Mesenchymal stem cell (in vitro differentiated cells and primary cell): ENCODE measurements around the gene KCNIP4.

Experiments
- DNase-seq: peaks from one replicate; pipeline ENCODE4 v3.0.0-alpha.2; 2013
- H2AFZ ChIP-seq: one replicate; pipeline ENCODE4 v1.6.1; 2013; ENCODE audit warnings: low read depth, mild to moderate bottlenecking, control low read depth, inconsistent platforms, low read length, moderate library complexity
- H2AK5ac ChIP-seq: 2 replicates; pipeline ENCODE4 v1.6.1; 2013; ENCODE audit warnings: low read length, moderate library complexity, mild to moderate bottlenecking, inconsistent platforms; ENCODE audit not compliant: severe bottlenecking
- H2BK120ac ChIP-seq: one replicate; pipeline ENCODE4 v1.6.1; 2013; ENCODE audit warnings: low read depth, mild to moderate bottlenecking, inconsistent platforms, low read length, moderate library complexity
- H2BK12ac ChIP-seq, 2 experiments: one replicate each; pipeline ENCODE4 v1.6.1; 2013; ENCODE audit warnings: inconsistent platforms in 2 of 2, low read length in 2 of 2, mild to moderate bottlenecking in 2 of 2, moderate library complexity in 2 of 2, control low read depth in 1 of 2
- H2BK15ac ChIP-seq: one replicate; pipeline ENCODE4 v1.6.1; 2013; ENCODE audit warnings: mild to moderate bottlenecking, low read depth, inconsistent platforms; ENCODE audit not compliant: poor library complexity, severe bottlenecking
- H2BK5ac ChIP-seq: 2 replicates; pipeline ENCODE4 v1.6.1; 2013; ENCODE audit warnings: low read depth, mild to moderate bottlenecking, low read length, control low read depth, inconsistent platforms; ENCODE audit not compliant: poor library complexity, severe bottlenecking
- H3K14ac ChIP-seq, 2 experiments: one replicate each; pipeline ENCODE4 v1.6.1; 2013; ENCODE audit warnings: inconsistent platforms in 2 of 2, low read length in 2 of 2, control low read depth in 1 of 2, mild to moderate bottlenecking in 1 of 2, moderate library complexity in 1 of 2
- H3K18ac ChIP-seq, 2 experiments: one replicate each; pipeline ENCODE4 v1.6.1; 2013; ENCODE audit warnings: inconsistent platforms in 2 of 2, low read length in 2 of 2, control low read depth in 1 of 2, low read depth in 1 of 2, mild to moderate bottlenecking in 1 of 2
- H3K23ac ChIP-seq, 2 experiments: one replicate each; pipeline ENCODE4 v1.6.1; 2013; ENCODE audit warnings: inconsistent platforms in 2 of 2, low read length in 2 of 2, mild to moderate bottlenecking in 2 of 2, moderate library complexity in 2 of 2, control low read depth in 1 of 2
- H3K27ac ChIP-seq: 2 replicates; pipeline ENCODE4 v1.5.1; 2013; ENCODE audit warnings: mild to moderate bottlenecking, moderate library complexity, low read length, control low read depth, inconsistent platforms; ENCODE audit not compliant: poor library complexity, severe bottlenecking
- H3K27me3 ChIP-seq, 2 experiments: 2 replicates each; pipeline versions ENCODE4 v1.6.1 to v1.7.0; 2013; ENCODE audit warnings: low read length in 2 of 2, mild to moderate bottlenecking in 2 of 2, moderate library complexity in 2 of 2, control low read depth in 1 of 2, inconsistent platforms in 1 of 2; ENCODE audit not compliant: control insufficient read depth in 1 of 2, insufficient read depth in 1 of 2
- H3K36me3 ChIP-seq, 2 experiments: 2 replicates each; pipeline versions ENCODE4 v1.6.1 to v1.7.0; 2013; ENCODE audit warnings: low read length in 2 of 2, control low read depth in 1 of 2, inconsistent platforms in 1 of 2, low read depth in 1 of 2, mild to moderate bottlenecking in 1 of 2; ENCODE audit not compliant: insufficient read depth in 2 of 2, control insufficient read depth in 1 of 2
- H3K4ac ChIP-seq, 2 experiments: one replicate each; pipeline ENCODE4 v1.6.1; 2013; ENCODE audit warnings: inconsistent platforms in 2 of 2, low read length in 2 of 2, mild to moderate bottlenecking in 2 of 2, moderate library complexity in 2 of 2, control low read depth in 1 of 2, low read depth in 1 of 2
- H3K4me1 ChIP-seq: 2 replicates; pipeline ENCODE4 v1.6.1; 2013; ENCODE audit warnings: low read depth, low read length, control low read depth; ENCODE audit not compliant: control insufficient read depth, insufficient read depth
- H3K4me2 ChIP-seq: 2 replicates; pipeline ENCODE4 v1.6.1; 2013; ENCODE audit warnings: low read length, mild to moderate bottlenecking, inconsistent platforms; ENCODE audit not compliant: poor library complexity, severe bottlenecking
- H3K4me3 ChIP-seq, 2 experiments: 2 replicates each; pipeline versions ENCODE4 v1.5.1 to v1.7.0; 2013; ENCODE audit warnings: low read length in 2 of 2, mild to moderate bottlenecking in 2 of 2, control low read depth in 1 of 2, low read depth in 1 of 2; ENCODE audit not compliant: insufficient read depth in 1 of 2
- H3K79me1 ChIP-seq: replicated peaks from 2 replicates; pipeline ENCODE4 v1.6.1; 2013; ENCODE audit warnings: mild to moderate bottlenecking, control low read depth, low read length, inconsistent platforms; ENCODE audit not compliant: poor library complexity, severe bottlenecking
- H3K9ac ChIP-seq: 2 replicates; pipeline ENCODE4 v1.7.0; 2013; ENCODE audit warnings: mild to moderate bottlenecking, low read length, moderate library complexity
- H3K9me3 ChIP-seq: 2 replicates; pipeline ENCODE4 v1.7.0; 2013; ENCODE audit warnings: mild to moderate bottlenecking, low read length; ENCODE audit not compliant: control insufficient read depth
- H4K8ac ChIP-seq: one replicate; pipeline ENCODE4 v1.6.1; 2013; ENCODE audit warnings: inconsistent platforms, mild to moderate bottlenecking, low read length, moderate library complexity
- H4K91ac ChIP-seq: one replicate; pipeline ENCODE4 v1.6.1; 2013; ENCODE audit warnings: mild to moderate bottlenecking, low read length, inconsistent platforms
- WGBS: methylation state at CpG from one replicate; pipeline ENCODE4 v1.1.7; 2013; ENCODE audit warnings: mixed read lengths; 5-methylcytosine and 5-hydroxymethylcytosine counted together

The KCNIP4 gene

GRCh38 chr4:21034728-21035127, 913.8 kb downstream of the KCNIP4 start:
- no peak overlapping the region for H2AFZ ChIP-seq
- H3K9ac ChIP-seq = no peak overlapping the region
- H2AK5ac ChIP-seq = no peak overlapping the region
- H3K4ac ChIP-seq = no peak overlapping the region
- H3K14ac ChIP-seq = no peak overlapping the region
- no peak overlapping the region for H2BK12ac ChIP-seq
- no peaks in the 10 kb centered on the region for H3K4me1 ChIP-seq
- no peak overlapping the region for H3K4me3 ChIP-seq
- no peak overlapping the region for H4K91ac ChIP-seq
- no peak overlapping the region for H3K18ac ChIP-seq
- WGBS = 86% methylated on average over 5 of the region's 5 CpGs
- H3K4me2 ChIP-seq = no peak overlapping the region
- no peak overlapping the region for H4K8ac ChIP-seq
- H3K36me3 ChIP-seq = no peaks in the 10 kb centered on the region
- no peaks in the 10 kb centered on the region for H3K79me1 ChIP-seq
- H2BK120ac ChIP-seq = no peak overlapping the region
- DNase-seq = no peak
- H3K9me3 ChIP-seq = peaks cover 8% of the 10 kb centered on the region
- H3K27me3 ChIP-seq = no peaks in the 10 kb centered on the region
- H3K23ac ChIP-seq = no peak overlapping the region
- H3K27ac ChIP-seq = no peak overlapping the region
- H2BK15ac ChIP-seq = no peak overlapping the region
- H2BK5ac ChIP-seq = no peak overlapping the region

GRCh38 chr4:21032089-21032645, 916.4 kb downstream of the KCNIP4 start:
- H3K27ac ChIP-seq = peak overlapping the region; percentile 62
- H2AK5ac ChIP-seq = no peak overlapping the region
- H3K4me2 ChIP-seq = no peak overlapping the region
- H2BK120ac ChIP-seq = no peak overlapping the region
- H3K4ac ChIP-seq = no peak overlapping the region
- no peaks in the 10 kb centered on the region for H3K79me1 ChIP-seq
- H4K91ac ChIP-seq = no peak overlapping the region
- H3K4me3 ChIP-seq = no peak overlapping the region
- no peak overlapping the region for H3K23ac ChIP-seq
- H2BK15ac ChIP-seq = no peak overlapping the region
- H3K4me1 ChIP-seq = no peaks in the 10 kb centered on the region
- H3K14ac ChIP-seq = no peak overlapping the region
- H3K36me3 ChIP-seq = no peaks in the 10 kb centered on the region
- H3K18ac ChIP-seq = no peak overlapping the region
- peaks cover 8% of the 10 kb centered on the region for H3K9me3 ChIP-seq
- H3K9ac ChIP-seq = no peak overlapping the region
- peak; percentile 2 for DNase-seq
- H4K8ac ChIP-seq = no peak overlapping the region
- H2AFZ ChIP-seq = no peak overlapping the region
- H2BK12ac ChIP-seq = no peak overlapping the region
- WGBS = no CpG with 5 or more reads among the region's 3 CpGs
- no peaks in the 10 kb centered on the region for H3K27me3 ChIP-seq
- no peak overlapping the region for H2BK5ac ChIP-seq

DNA sequence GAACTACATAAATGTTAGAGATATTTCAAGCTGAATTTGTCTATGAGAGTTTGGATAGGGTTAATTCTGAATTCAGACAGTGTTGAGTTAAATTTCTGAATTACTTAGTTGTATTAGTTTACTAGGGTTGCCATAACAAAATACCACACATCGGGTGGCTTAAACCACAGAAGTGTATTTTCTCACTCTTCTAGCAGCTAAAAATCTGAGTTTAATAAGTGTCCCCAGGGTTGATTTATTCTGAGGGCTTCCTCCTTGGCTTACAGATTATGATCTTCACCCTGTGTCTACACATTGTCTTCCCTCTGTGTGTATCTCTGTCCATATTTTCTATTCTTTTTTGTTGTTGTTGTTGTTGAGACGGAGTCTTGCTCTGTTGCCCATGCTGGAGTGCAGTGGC, 929.8 kb downstream of the KCNIP4 start:
- Histone ChIP-seq H3K27me3 (no peaks in the 10 kb centered on the region), H4K91ac (no peak overlapping the region), H3K4me3 (no peak overlapping the region), H3K79me1 (no peaks in the 10 kb centered on the region), H3K9ac (no peak overlapping the region), H3K27ac (no peak overlapping the region), H2BK15ac (no peak overlapping the region), H3K4ac (no peak overlapping the region), H2BK120ac (no peak overlapping the region), H2AK5ac (no peak overlapping the region), H3K9me3 (no peaks in the 10 kb centered on the region), H3K4me2 (no peak overlapping the region), H2BK12ac (no peak overlapping the region), H3K4me1 (no peaks in the 10 kb centered on the region), H3K23ac (no peak overlapping the region), H2AFZ (no peak overlapping the region), H3K14ac (no peak overlapping the region), H4K8ac (no peak overlapping the region), H2BK5ac (no peak overlapping the region), H3K18ac (no peak overlapping the region), H3K36me3 (no peaks in the 10 kb centered on the region)
- 100% methylated on average over 1 of the region's 2 CpGs for WGBS
- DNase-seq = no peak

GRCh38 chr4:21013501-21013900, 935.1 kb downstream of the KCNIP4 start:
- peak overlapping the region; percentile 26 for H2AK5ac ChIP-seq
- no peak overlapping the region for H3K4ac ChIP-seq
- H3K36me3 ChIP-seq = no peaks in the 10 kb centered on the region
- H3K27ac ChIP-seq = peak overlapping the region; percentile 80
- H3K23ac ChIP-seq = no peak overlapping the region
- H3K18ac ChIP-seq = no peak overlapping the region
- no peaks in the 10 kb centered on the region for H3K79me1 ChIP-seq
- no peak overlapping the region for H2BK5ac ChIP-seq
- H2BK120ac ChIP-seq = no peak overlapping the region
- no peak overlapping the region for H3K9ac ChIP-seq
- no peak overlapping the region for H4K8ac ChIP-seq
- H3K4me2 ChIP-seq = no peak overlapping the region
- H3K4me1 ChIP-seq = peaks cover 3% of the 10 kb centered on the region
- DNase-seq = no peak
- H2BK15ac ChIP-seq = no peak overlapping the region
- H3K27me3 ChIP-seq = no peaks in the 10 kb centered on the region
- H3K4me3 ChIP-seq = no peak overlapping the region
- H3K14ac ChIP-seq = no peak overlapping the region
- H3K9me3 ChIP-seq = peaks cover 5% of the 10 kb centered on the region
- 100% methylated on average over 1 of the region's 1 CpG for WGBS
- no peak overlapping the region for H2BK12ac ChIP-seq
- H2AFZ ChIP-seq = no peak overlapping the region
- no peak overlapping the region for H4K91ac ChIP-seq
